Stimulated activated naive CD8-positive, alpha-beta T cell treated with anti-CD3 and anti-CD28 coated beads, Interleukin-15, Interleukin-2, amounts not matched to agents 100 ng/mL and 50 ng/mL, for 24 hours (primary cell): ENCODE results near the gene MDP1.

Experiments
- H3K27ac Mint-ChIP-seq: one replicate; pipeline ENCODE4 v1.8.0; 2021; ENCODE audit warnings: mild to moderate bottlenecking, mixed read lengths
- H3K27me3 Mint-ChIP-seq: one replicate; pipeline ENCODE4 v1.8.0; 2021; ENCODE audit warnings: mixed read lengths
- H3K36me3 Mint-ChIP-seq: one replicate; pipeline ENCODE4 v1.8.0; 2021; ENCODE audit warnings: low read depth, mixed read lengths
- H3K4me1 Mint-ChIP-seq: one replicate; pipeline ENCODE4 v1.8.0; 2021; ENCODE audit warnings: low read depth, mixed read lengths
- H3K4me3 Mint-ChIP-seq: one replicate; pipeline ENCODE4 v1.8.0; 2021; ENCODE audit warnings: mild to moderate bottlenecking, mixed read lengths
- H3K9me3 Mint-ChIP-seq: one replicate; pipeline ENCODE4 v1.8.0; 2021; ENCODE audit warnings: mixed read lengths

MDP1 gene

GRCh38 chr14:24177891-24178290 lies 38.0 kb downstream of the MDP1 start:
- H3K27me3 Mint-ChIP-seq: no peaks in the 10 kb centered on the region
- peaks cover 55% of the 10 kb centered on the region for H3K36me3 Mint-ChIP-seq
- no peaks in the 10 kb centered on the region for H3K9me3 Mint-ChIP-seq
- H3K4me3 Mint-ChIP-seq: no peak overlapping the region
- no peak overlapping the region for H3K27ac Mint-ChIP-seq
- peaks cover 3% of the 10 kb centered on the region for H3K4me1 Mint-ChIP-seq

GRCh38 chr14:24177041-24177825 lies 38.6 kb downstream of the MDP1 start:
- H3K27ac Mint-ChIP-seq: peak overlapping the region; percentile 49
- no peak overlapping the region for H3K4me3 Mint-ChIP-seq
- H3K9me3 Mint-ChIP-seq: no peaks in the 10 kb centered on the region
- no peaks in the 10 kb centered on the region for H3K27me3 Mint-ChIP-seq
- peaks cover 49% of the 10 kb centered on the region for H3K36me3 Mint-ChIP-seq
- peaks cover 5% of the 10 kb centered on the region for H3K4me1 Mint-ChIP-seq

- H3K36me3 Mint-ChIP-seq: peaks cover 44% of the 10 kb centered on the region
- peaks cover 9% of the 10 kb centered on the region for H3K4me1 Mint-ChIP-seq
- H3K4me3 Mint-ChIP-seq: no peak overlapping the region
- no peaks in the 10 kb centered on the region for H3K9me3 Mint-ChIP-seq
- H3K27me3 Mint-ChIP-seq: no peaks in the 10 kb centered on the region
- no peak overlapping the region for H3K27ac Mint-ChIP-seq
Observed at GRCh38 chr14:24176599-24176998, 39.3 kb downstream of the MDP1 start.

- peak overlapping the region; percentile 80 for H3K4me3 Mint-ChIP-seq
- H3K4me1 Mint-ChIP-seq: peaks cover 26% of the 10 kb centered on the region
- H3K9me3 Mint-ChIP-seq: no peaks in the 10 kb centered on the region
- H3K36me3 Mint-ChIP-seq: peaks cover 34% of the 10 kb centered on the region
- H3K27me3 Mint-ChIP-seq: no peaks in the 10 kb centered on the region
- no peak overlapping the region for H3K27ac Mint-ChIP-seq
Observed at GRCh38 chr14:24172871-24173281, 43.0 kb downstream of the MDP1 start.

- H3K9me3 Mint-ChIP-seq: no peaks in the 10 kb centered on the region
- H3K27me3 Mint-ChIP-seq: no peaks in the 10 kb centered on the region
- H3K27ac Mint-ChIP-seq: peak overlapping the region; percentile 40
- peaks cover 28% of the 10 kb centered on the region for H3K4me1 Mint-ChIP-seq
- H3K36me3 Mint-ChIP-seq: peaks cover 39% of the 10 kb centered on the region
- H3K4me3 Mint-ChIP-seq: peak overlapping the region; percentile 80
Observed at GRCh38 chr14:24172261-24172860, 43.5 kb downstream of the MDP1 start.

- Mint-ChIP-seq H3K4me3 (peak within 1 kb of the TSS; percentile 80), H3K27ac (peak within 1 kb of the TSS; percentile 76), H3K9me3 (no peaks in the 10 kb centered on the region), H3K27me3 (no peaks in the 10 kb centered on the region), H3K4me1 (peaks cover 29% of the 10 kb centered on the region), H3K36me3 (peaks cover 42% of the 10 kb centered on the region)
Observed at GRCh38 chr14:24171422-24172260, 44.2 kb downstream of the MDP1 start, which contains the start of gene REC8. Gene REC8, plus strand, starts transcription at chr14:24172080. Its CDS starts 473 bp downstream, at chr14:24172553.

- H3K9me3 Mint-ChIP-seq: no peaks in the 10 kb centered on the region
- H3K4me1 Mint-ChIP-seq: peaks cover 53% of the 10 kb centered on the region
- H3K27me3 Mint-ChIP-seq: no peaks in the 10 kb centered on the region
- H3K36me3 Mint-ChIP-seq: peaks cover 63% of the 10 kb centered on the region
- H3K27ac Mint-ChIP-seq: peak overlapping the region; percentile 82
- no peak overlapping the region for H3K4me3 Mint-ChIP-seq
Observed at GRCh38 chr14:24167469-24168114, 48.3 kb downstream of the MDP1 start.

GRCh38 chr14:24165785-24166184 lies 50.1 kb downstream of the MDP1 start:
- Mint-ChIP-seq H3K4me1 (peaks cover 54% of the 10 kb centered on the region), H3K4me3 (no peak overlapping the region), H3K27me3 (no peaks in the 10 kb centered on the region), H3K36me3 (peaks cover 76% of the 10 kb centered on the region), H3K9me3 (no peaks in the 10 kb centered on the region), H3K27ac (peak overlapping the region; percentile 71)

GRCh38 chr14:24164518-24164991 lies 51.3 kb downstream of the MDP1 start:
- no peak overlapping the region for H3K4me3 Mint-ChIP-seq
- H3K36me3 Mint-ChIP-seq: peaks cover 82% of the 10 kb centered on the region
- H3K27me3 Mint-ChIP-seq: no peaks in the 10 kb centered on the region
- peaks cover 58% of the 10 kb centered on the region for H3K4me1 Mint-ChIP-seq
- peak overlapping the region; percentile 78 for H3K27ac Mint-ChIP-seq
- no peaks in the 10 kb centered on the region for H3K9me3 Mint-ChIP-seq
